T-helper 1 cell treated with Interleukin-12 subunit alpha and Interleukin-12 subunit beta and Interleukin-4 antibody, amounts not matched to agents 30 ng/mL and 1 ng/mL, for 36 hours (primary cell): ENCODE results near the gene PKM. TPM values are rescaled to one million over a fixed set of nuclear protein-coding genes. Genes with fewer than 3 reads are reported as not detected.

ENCODE experiments used
- intact Hi-C: fragments of 100-400 bp; cut with micrococcal nuclease; formaldehyde crosslinking; loops from one replicate; pipeline ENCODE4 v1.15.1; 2024
- total RNA-seq: library from RNA; stranded (reverse); gene quantifications from 2 replicates; pipeline ENCODE4 v1.2.3, GENCODE V29; 2022

PKM gene
- total RNA-seq, 1 donor from 2014 or later: 1,563 TPM

DNA sequence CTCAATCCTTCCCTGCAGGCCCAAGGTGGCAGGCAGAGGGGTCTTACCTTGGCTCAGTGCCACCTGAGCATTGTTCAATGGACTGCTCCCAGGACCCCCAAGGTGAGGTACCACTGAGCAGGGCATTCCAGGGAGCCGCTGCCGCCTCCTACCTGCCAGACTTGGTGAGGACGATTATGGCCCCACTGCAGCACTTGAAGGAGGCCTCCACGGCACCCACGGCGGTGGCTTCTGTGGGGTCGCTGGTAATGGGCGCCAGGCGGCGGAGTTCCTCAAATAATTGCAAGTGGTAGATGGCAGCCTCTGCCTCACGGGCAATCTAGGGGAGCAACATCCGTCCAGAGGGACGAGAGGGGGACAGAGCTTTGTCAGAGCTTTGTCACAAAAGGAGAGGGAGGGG lies 28.7 kb downstream of the PKM start:
- intact Hi-C loops: no loop called here

DNA sequence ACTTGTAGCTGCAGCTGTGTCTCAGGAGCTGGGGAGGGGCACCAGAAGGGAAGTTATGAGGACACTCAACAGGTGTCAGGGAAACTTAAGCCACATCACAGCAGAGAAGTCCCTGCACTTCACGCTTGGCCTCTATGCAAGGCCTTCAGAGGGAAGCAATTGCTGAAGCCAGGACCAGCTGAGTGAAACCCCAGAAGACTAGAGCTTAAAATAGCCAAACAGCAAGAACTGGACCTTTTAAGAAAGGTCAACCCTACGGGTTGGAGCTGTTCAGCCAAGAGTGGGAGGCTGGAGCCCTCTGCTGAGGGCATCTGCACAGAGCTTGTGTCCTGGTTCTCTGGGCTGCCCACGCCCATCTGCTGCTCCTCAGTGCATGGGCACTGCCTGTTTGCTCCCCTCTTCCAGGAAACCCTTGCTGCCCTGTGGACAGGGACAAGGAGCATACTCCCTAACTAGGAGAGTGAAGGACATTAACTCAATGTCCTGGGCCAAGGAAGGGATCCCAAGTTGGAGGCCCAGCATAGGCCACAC lies 29.5 kb downstream of the PKM start:
- intact Hi-C loops: no loop called here

DNA sequence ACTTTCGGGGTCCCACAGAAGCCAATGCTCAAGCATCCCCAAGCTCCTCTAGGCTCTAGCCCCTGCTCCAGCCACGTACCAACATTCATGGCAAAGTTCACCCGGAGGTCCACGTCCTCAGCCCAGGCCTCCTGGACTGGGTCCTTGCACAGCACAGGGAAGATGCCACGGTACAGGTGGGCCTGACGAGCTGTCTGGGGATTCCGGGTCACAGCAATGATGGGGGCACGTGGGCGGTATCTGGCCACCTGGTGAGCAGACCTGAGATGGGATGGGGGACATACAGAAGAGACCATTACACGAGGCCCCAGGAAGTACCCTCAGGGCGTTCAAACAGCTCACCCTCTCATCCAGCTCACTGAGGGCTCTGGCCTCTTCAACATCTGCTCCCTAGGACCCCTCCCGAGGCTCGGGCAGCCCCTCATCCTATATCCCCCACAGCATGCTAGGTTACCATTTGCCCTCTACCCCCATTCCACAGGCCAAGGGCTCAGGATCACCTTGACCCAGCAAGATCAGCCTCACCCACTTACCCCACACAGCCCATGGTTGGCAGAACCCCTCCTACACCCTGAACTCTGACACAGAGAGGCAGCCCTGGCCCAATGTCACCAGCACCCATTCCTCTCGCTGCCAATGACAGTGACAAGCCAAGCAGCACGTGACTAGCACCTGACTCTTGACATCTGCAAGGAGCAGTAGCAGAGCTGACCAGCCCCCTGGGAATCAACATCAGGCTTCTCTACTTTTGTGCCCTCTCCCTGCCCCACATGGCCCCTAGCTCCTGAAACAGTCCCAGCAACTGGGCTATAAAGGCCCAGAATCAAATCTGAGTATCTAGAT lies 30.4 kb downstream of the PKM start:
- intact Hi-C loops: no loop called here

GRCh38 chr15:72199721-72200212 lies 31.2 kb downstream of the PKM start:
- intact Hi-C loops: loop anchor here (1.0 to 2.0 kb wide), 5 partner anchors 27 to 274 kb away; partner anchors contain the start of genes HEXA and PARP6

- intact Hi-C loops: loop anchor here (1.0 to 2.0 kb wide), 5 partner anchors 27 to 274 kb away; partner anchors contain the start of genes HEXA and PARP6
Observed at GRCh38 chr15:72199205-72199515, 31.8 kb downstream of the PKM start.

- intact Hi-C loops: loop anchor here (1.0 to 2.0 kb wide), 5 partner anchors 28 to 275 kb away; partner anchors contain the start of genes HEXA and PARP6
Observed at GRCh38 chr15:72198356-72199204, 32.4 kb downstream of the PKM start.

DNA sequence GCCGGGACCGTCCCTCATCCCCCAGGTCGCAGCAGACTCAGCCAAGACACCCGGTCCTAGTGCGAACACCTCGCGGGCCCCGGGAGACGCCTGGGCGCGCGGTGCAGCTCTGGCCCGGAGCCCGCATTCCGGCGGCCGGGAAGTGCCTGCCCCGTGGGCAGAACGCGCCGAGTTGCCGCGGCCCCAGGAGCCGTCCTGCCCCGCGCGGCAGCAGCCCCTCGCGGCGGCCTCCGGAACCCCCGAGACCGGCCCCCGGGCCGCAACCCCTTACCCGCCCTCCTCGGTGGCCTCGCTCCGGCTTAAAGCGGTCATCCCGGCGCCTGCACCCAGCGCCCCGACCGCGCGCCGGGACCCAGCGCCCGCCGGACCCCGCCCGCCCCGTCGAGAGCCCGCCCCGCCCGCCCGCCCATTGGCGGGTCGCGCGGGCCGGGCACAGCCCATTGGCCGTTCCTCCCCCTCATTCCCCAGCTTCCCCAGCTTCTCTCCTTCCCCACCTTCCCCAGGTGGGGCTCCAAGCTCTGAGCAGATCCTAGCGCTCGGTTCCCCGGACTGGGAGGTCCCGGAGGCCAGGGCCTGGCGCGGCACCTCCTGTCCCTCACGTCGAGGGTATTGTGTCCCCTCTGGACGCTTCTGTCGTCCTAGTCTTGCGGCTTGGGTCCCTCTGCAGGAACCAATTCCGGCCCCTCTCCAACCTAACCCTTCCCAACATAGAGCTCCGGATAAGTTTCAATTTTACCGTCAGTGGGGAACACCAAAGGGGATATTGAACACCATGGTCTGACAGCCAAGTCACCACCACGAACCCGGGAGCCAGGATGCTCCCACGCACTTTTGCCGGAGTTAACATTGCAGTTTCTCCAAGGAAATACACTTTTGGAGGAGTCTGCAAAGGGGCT lies 33.3 kb downstream of the PKM start, which contains the start of gene GRAMD2A:
TSS of gene GRAMD2A (minus strand) at position 328 of the 896 bp plus-strand sequence.
- intact Hi-C loops: loop anchor here (2.0 kb wide), 1 partner anchor 75 kb away; the partner anchor contains the start of gene PARP6

DNA sequence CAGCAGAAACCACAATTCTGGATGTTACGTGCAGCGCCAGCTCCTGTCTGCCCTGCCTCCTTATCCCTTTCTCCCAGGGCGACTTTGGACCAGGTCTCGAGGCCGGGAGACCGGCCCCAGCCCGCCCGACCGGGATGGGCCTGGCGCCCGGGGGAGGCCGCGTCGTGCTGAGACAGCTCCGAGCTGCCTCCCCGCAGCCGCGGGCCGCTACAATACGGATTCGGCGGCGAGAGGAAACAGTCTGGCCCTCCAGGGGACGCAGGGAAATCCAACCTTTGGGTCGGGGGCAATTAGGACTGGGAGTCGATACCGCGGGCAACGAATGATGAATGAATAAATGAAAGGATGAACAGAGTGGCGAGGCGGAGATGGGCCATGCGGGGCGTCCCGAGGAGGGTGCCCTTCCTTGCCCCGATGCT lies 33.9 kb downstream of the PKM start:
- intact Hi-C loops: no loop called here

GRCh38 chr15:72196409-72197040 lies 34.5 kb downstream of the PKM start:
- intact Hi-C loops: no loop called here

- intact Hi-C loops: no loop called here
Observed at GRCh38 chr15:72195101-72195511, 35.9 kb downstream of the PKM start.

- intact Hi-C loops: no loop called here
Observed at GRCh38 chr15:72193836-72194396, 37.1 kb downstream of the PKM start.

DNA sequence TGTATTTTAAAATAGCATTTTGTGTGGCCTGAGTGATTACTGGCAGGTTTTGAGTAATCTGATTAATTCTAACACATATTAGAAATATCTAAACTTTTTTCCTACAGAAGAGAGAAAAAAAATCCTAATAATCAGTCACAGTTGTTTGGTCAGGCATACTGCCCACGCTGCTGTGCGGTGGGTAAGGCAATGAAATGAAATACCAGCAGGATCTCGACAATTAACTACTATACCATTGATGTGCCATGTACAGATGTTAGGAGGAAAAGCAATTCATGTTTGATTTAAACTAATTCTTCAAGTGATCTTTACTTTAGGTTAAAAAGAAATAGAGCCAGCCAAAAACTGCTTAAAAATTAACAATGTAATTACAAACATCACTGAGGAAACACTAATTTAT lies 38.6 kb downstream of the PKM start:
- intact Hi-C loops: no loop called here

DNA sequence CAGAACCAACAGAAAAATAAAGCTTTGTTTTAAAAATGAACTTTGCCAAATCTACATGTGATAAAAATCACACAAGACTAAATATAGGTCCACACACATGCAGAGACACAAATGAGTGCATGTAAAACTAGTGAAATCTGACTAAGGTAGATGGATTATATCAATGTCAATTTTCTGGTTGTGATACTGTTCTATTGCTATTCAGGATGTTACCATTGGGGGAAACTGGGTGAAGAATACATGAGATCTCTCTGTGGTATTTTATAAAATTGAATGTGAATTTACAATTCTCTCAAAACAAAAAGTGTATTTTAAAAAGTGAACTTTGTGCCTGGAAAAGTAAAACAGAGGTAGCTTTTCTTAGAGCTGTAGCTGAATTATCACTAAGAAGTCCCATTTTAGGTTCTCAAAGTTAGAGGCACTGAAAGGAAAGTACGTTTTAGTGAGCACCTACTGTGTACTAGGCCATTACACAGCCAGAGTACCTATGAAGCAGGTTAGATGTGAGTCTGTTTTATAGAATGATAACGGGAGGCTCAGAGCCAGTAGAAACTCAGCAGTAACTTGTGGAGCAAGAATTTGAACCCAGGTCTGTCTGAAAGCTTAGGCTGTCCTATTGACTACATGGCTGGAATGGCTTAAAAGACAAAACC lies 41.6 kb downstream of the PKM start:
- intact Hi-C loops: no loop called here

- intact Hi-C loops: no loop called here
Observed at GRCh38 chr15:72184165-72184811, 46.7 kb downstream of the PKM start.

DNA sequence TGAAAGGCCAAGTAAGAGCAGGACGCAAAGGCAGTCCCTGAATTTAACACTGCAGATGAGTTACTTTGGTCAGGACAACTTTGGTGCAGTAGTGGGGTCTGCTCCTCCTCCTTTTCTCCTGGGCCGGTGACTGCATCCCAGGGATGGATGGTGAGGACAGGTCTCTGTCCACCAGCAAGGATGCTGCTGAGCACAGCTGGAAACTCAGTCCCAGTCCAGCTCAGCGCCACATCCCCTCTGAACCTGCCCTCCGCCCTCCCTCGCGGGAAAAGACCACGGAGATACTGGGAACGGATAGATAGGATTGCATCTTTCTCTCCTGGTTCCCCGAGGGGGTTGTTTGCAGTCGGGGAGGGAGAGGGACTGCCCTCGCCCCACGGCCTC lies 47.2 kb downstream of the PKM start:
- intact Hi-C loops: no loop called here

- intact Hi-C loops: no loop called here
Observed at GRCh38 chr15:72182673-72183072, 48.3 kb downstream of the PKM start.

- intact Hi-C loops: no loop called here
Observed at GRCh38 chr15:72182244-72182643, 48.7 kb downstream of the PKM start.

DNA sequence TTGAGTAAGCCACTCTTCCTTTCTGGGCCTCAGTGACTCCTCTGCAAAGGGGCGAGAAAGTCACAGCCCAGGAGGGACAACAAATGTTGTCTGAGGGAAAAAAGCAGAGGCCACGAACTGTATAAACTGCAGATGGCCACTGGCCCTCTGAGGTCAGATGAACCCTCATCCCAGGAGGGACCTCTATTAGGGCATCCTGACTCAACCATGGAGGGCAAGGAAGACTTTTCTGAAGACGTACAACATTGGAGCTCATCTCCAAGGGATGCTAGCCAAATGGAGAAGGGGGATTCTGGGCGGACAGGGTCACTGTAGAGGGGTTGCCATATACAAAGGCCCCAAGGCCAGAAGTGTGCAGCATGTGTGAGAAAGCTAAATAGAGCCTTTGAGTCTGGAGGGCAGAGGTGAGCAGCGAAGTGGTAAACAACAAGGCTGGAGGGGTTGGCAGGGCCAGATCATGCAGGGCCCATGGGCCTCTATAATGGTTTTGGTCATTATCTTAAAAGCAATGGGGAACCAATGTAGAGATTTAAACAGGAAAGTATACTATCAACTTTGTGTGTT lies 50.1 kb downstream of the PKM start:
- intact Hi-C loops: no loop called here
